Measurements from ENCODE around the gene LGALS12. TPM values are rescaled to one million over a fixed set of nuclear protein-coding genes. Genes with fewer than 3 reads are reported as not detected.

The LGALS12 gene
- total RNA-seq (0.71 TPM), polyA plus RNA-seq (0.21 TPM)
- long read RNA-seq, donor 1 = 0 reads
- long read RNA-seq, donor 2 = 0 reads
- long read RNA-seq, donor 3 = 0 reads
- long read RNA-seq, donor 4 = 0 reads
- long read RNA-seq, donor 5, partial matches to known transcripts = 0 of 2 reads
- long read RNA-seq, donor 5, other reads (novel, unspliced or antisense) = 0 of 2 reads
- long read RNA-seq, donor 6 = 0 reads
- long read RNA-seq, donor 7 = 0 reads
- long read RNA-seq, donor 8 = 0 reads
- long read RNA-seq, donor 9 = 0 reads
- long read RNA-seq, donor 10 = 0 reads

GRCh38 chr11:63505857-63506528, at the start of gene LGALS12:
TSS of gene LGALS12 (plus strand) at chr11:63506084. CDS start at chr11:63506459, 375 bp downstream.
- H3K9me3 ChIP-seq (ENCODE audit: control insufficient read depth in 2 of 2, insufficient read depth in 1 of 2, low read length in 1 of 2) = peaks cover 0 to 1% of the 10 kb centered on the region in 2 donors
- peak in 1 of 9 donors; percentile 23 for DNase-seq (ENCODE audit: low read depth in 6 of 9, low spot score in 9 of 9)
- H3K4me1 ChIP-seq (ENCODE audit: control insufficient read depth in 2 of 2, insufficient read depth in 2 of 2, low read length in 2 of 2) = peaks cover 5 to 23% of the 10 kb centered on the region in 2 donors
- peaks cover 0 to 6% of the 10 kb centered on the region in 2 donors for H3K27me3 ChIP-seq (ENCODE audit: control insufficient read depth in 2 of 2, insufficient read depth in 1 of 2, low read length in 1 of 2)
- no peak within 1 kb of the TSS for H3K27ac ChIP-seq (ENCODE audit: low read depth in 1 of 2, low read length in 1 of 2)
- WGBS = 17% methylated on average over 15 of the region's 15 CpGs
- no peaks in the 10 kb centered on the region for H3K36me3 ChIP-seq (ENCODE audit: control insufficient read depth in 2 of 2, insufficient read depth in 2 of 2, low read length in 1 of 2)
- no peak within 1 kb of the TSS for H3K4me3 ChIP-seq (ENCODE audit: low read length in 2 of 2)

GRCh38 chr11:63459586-63459985, 46.3 kb upstream of the LGALS12 start:
- WGBS = 76% methylated on average over 6 of the region's 6 CpGs
- DNase-seq (ENCODE audit: low read depth in 6 of 9, low spot score in 9 of 9) = no peak
- Histone ChIP-seq H3K27ac (ENCODE audit: low read depth in 1 of 2, low read length in 1 of 2) (no peak overlapping the region), H3K4me1 (ENCODE audit: control insufficient read depth in 2 of 2, insufficient read depth in 2 of 2, low read length in 2 of 2) (no peaks in the 10 kb centered on the region), H3K9me3 (ENCODE audit: control insufficient read depth in 2 of 2, insufficient read depth in 1 of 2, low read length in 1 of 2) (no peaks in the 10 kb centered on the region), H3K36me3 (ENCODE audit: control insufficient read depth in 2 of 2, insufficient read depth in 2 of 2, low read length in 1 of 2) (no peaks in the 10 kb centered on the region), H3K27me3 (ENCODE audit: control insufficient read depth in 2 of 2, insufficient read depth in 1 of 2, low read length in 1 of 2) (peaks cover 2 to 3% of the 10 kb centered on the region in 2 donors), H3K4me3 (ENCODE audit: low read length in 2 of 2) (no peak overlapping the region)

GRCh38 chr11:63462137-63462536, 43.7 kb upstream of the LGALS12 start:
- DNase-seq (ENCODE audit: low read depth in 6 of 9, low spot score in 9 of 9) = no peak
- H3K4me3 ChIP-seq (ENCODE audit: low read length in 2 of 2) = no peak overlapping the region
- no peaks in the 10 kb centered on the region for H3K4me1 ChIP-seq (ENCODE audit: control insufficient read depth in 2 of 2, insufficient read depth in 2 of 2, low read length in 2 of 2)
- no peaks in the 10 kb centered on the region for H3K9me3 ChIP-seq (ENCODE audit: control insufficient read depth in 2 of 2, insufficient read depth in 1 of 2, low read length in 1 of 2)
- H3K36me3 ChIP-seq (ENCODE audit: control insufficient read depth in 2 of 2, insufficient read depth in 2 of 2, low read length in 1 of 2) = no peaks in the 10 kb centered on the region
- H3K27ac ChIP-seq (ENCODE audit: low read depth in 1 of 2, low read length in 1 of 2) = no peak overlapping the region
- H3K27me3 ChIP-seq (ENCODE audit: control insufficient read depth in 2 of 2, insufficient read depth in 1 of 2, low read length in 1 of 2) = peaks cover 2 to 3% of the 10 kb centered on the region in 2 donors

GRCh38 chr11:63470311-63470710, 35.6 kb upstream of the LGALS12 start:
- H3K27ac ChIP-seq (ENCODE audit: low read depth in 1 of 2, low read length in 1 of 2) = no peak overlapping the region
- no peaks in the 10 kb centered on the region for H3K9me3 ChIP-seq (ENCODE audit: control insufficient read depth in 2 of 2, insufficient read depth in 1 of 2, low read length in 1 of 2)
- WGBS = 92% methylated on average over 3 of the region's 3 CpGs
- no peaks in the 10 kb centered on the region for H3K27me3 ChIP-seq (ENCODE audit: control insufficient read depth in 2 of 2, insufficient read depth in 1 of 2, low read length in 1 of 2)
- no peaks in the 10 kb centered on the region for H3K36me3 ChIP-seq (ENCODE audit: control insufficient read depth in 2 of 2, insufficient read depth in 2 of 2, low read length in 1 of 2)
- DNase-seq (ENCODE audit: low read depth in 6 of 9, low spot score in 9 of 9) = no peak
- H3K4me1 ChIP-seq (ENCODE audit: control insufficient read depth in 2 of 2, insufficient read depth in 2 of 2, low read length in 2 of 2) = no peaks in the 10 kb centered on the region
- no peak overlapping the region for H3K4me3 ChIP-seq (ENCODE audit: low read length in 2 of 2)

GRCh38 chr11:63472372-63472771, 33.5 kb upstream of the LGALS12 start:
- no peaks in the 10 kb centered on the region for H3K27me3 ChIP-seq (ENCODE audit: control insufficient read depth in 2 of 2, insufficient read depth in 1 of 2, low read length in 1 of 2)
- 89% methylated on average over 3 of the region's 3 CpGs for WGBS
- H3K4me1 ChIP-seq (ENCODE audit: control insufficient read depth in 2 of 2, insufficient read depth in 2 of 2, low read length in 2 of 2) = no peaks in the 10 kb centered on the region
- no peaks in the 10 kb centered on the region for H3K9me3 ChIP-seq (ENCODE audit: control insufficient read depth in 2 of 2, insufficient read depth in 1 of 2, low read length in 1 of 2)
- H3K4me3 ChIP-seq (ENCODE audit: low read length in 2 of 2) = no peak overlapping the region
- H3K36me3 ChIP-seq (ENCODE audit: control insufficient read depth in 2 of 2, insufficient read depth in 2 of 2, low read length in 1 of 2) = no peaks in the 10 kb centered on the region
- no peak overlapping the region for H3K27ac ChIP-seq (ENCODE audit: low read depth in 1 of 2, low read length in 1 of 2)
- DNase-seq (ENCODE audit: low read depth in 6 of 9, low spot score in 9 of 9) = no peak

GRCh38 chr11:63476618-63477017, 29.3 kb upstream of the LGALS12 start:
- Histone ChIP-seq H3K27ac (ENCODE audit: low read depth in 1 of 2, low read length in 1 of 2) (no peak overlapping the region), H3K9me3 (ENCODE audit: control insufficient read depth in 2 of 2, insufficient read depth in 1 of 2, low read length in 1 of 2) (no peaks in the 10 kb centered on the region), H3K27me3 (ENCODE audit: control insufficient read depth in 2 of 2, insufficient read depth in 1 of 2, low read length in 1 of 2) (no peaks in the 10 kb centered on the region), H3K4me1 (ENCODE audit: control insufficient read depth in 2 of 2, insufficient read depth in 2 of 2, low read length in 2 of 2) (no peaks in the 10 kb centered on the region), H3K4me3 (ENCODE audit: low read length in 2 of 2) (no peak overlapping the region), H3K36me3 (ENCODE audit: control insufficient read depth in 2 of 2, insufficient read depth in 2 of 2, low read length in 1 of 2) (no peaks in the 10 kb centered on the region)
- DNase-seq (ENCODE audit: low read depth in 6 of 9, low spot score in 9 of 9) = no peak

GRCh38 chr11:63478896-63479295, 27.0 kb upstream of the LGALS12 start:
- H3K4me3 ChIP-seq (ENCODE audit: low read length in 2 of 2) = no peak overlapping the region
- DNase-seq (ENCODE audit: low read depth in 6 of 9, low spot score in 9 of 9) = peak in 7 of 9 donors; percentile 23 to 75 (median 51)
- no peaks in the 10 kb centered on the region for H3K36me3 ChIP-seq (ENCODE audit: control insufficient read depth in 2 of 2, insufficient read depth in 2 of 2, low read length in 1 of 2)
- H3K27ac ChIP-seq (ENCODE audit: low read depth in 1 of 2, low read length in 1 of 2) = no peak overlapping the region
- H3K4me1 ChIP-seq (ENCODE audit: control insufficient read depth in 2 of 2, insufficient read depth in 2 of 2, low read length in 2 of 2) = no peaks in the 10 kb centered on the region
- H3K27me3 ChIP-seq (ENCODE audit: control insufficient read depth in 2 of 2, insufficient read depth in 1 of 2, low read length in 1 of 2) = no peaks in the 10 kb centered on the region
- whole genome bisulfite sequencing = 21% methylated on average over 5 of the region's 5 CpGs
- no peaks in the 10 kb centered on the region for H3K9me3 ChIP-seq (ENCODE audit: control insufficient read depth in 2 of 2, insufficient read depth in 1 of 2, low read length in 1 of 2)

GRCh38 chr11:63480039-63480438, 25.8 kb upstream of the LGALS12 start:
- Histone ChIP-seq H3K4me1 (ENCODE audit: control insufficient read depth in 2 of 2, insufficient read depth in 2 of 2, low read length in 2 of 2) (no peaks in the 10 kb centered on the region), H3K27ac (ENCODE audit: low read depth in 1 of 2, low read length in 1 of 2) (no peak overlapping the region), H3K27me3 (ENCODE audit: control insufficient read depth in 2 of 2, insufficient read depth in 1 of 2, low read length in 1 of 2) (no peaks in the 10 kb centered on the region), H3K9me3 (ENCODE audit: control insufficient read depth in 2 of 2, insufficient read depth in 1 of 2, low read length in 1 of 2) (no peaks in the 10 kb centered on the region), H3K36me3 (ENCODE audit: control insufficient read depth in 2 of 2, insufficient read depth in 2 of 2, low read length in 1 of 2) (no peaks in the 10 kb centered on the region), H3K4me3 (ENCODE audit: low read length in 2 of 2) (no peak overlapping the region)
- no peak for DNase-seq (ENCODE audit: low read depth in 6 of 9, low spot score in 9 of 9)
- 82% methylated on average over 6 of the region's 6 CpGs for WGBS

- Histone ChIP-seq H3K36me3 (ENCODE audit: control insufficient read depth in 2 of 2, insufficient read depth in 2 of 2, low read length in 1 of 2) (no peaks in the 10 kb centered on the region), H3K9me3 (ENCODE audit: control insufficient read depth in 2 of 2, insufficient read depth in 1 of 2, low read length in 1 of 2) (no peaks in the 10 kb centered on the region), H3K27ac (ENCODE audit: low read depth in 1 of 2, low read length in 1 of 2) (no peak overlapping the region), H3K27me3 (ENCODE audit: control insufficient read depth in 2 of 2, insufficient read depth in 1 of 2, low read length in 1 of 2) (peaks cover 3 to 21% of the 10 kb centered on the region in 2 donors), H3K4me3 (ENCODE audit: low read length in 2 of 2) (no peak overlapping the region), H3K4me1 (ENCODE audit: control insufficient read depth in 2 of 2, insufficient read depth in 2 of 2, low read length in 2 of 2) (peaks cover 0 to 3% of the 10 kb centered on the region in 2 donors)
- no peak for DNase-seq (ENCODE audit: low read depth in 6 of 9, low spot score in 9 of 9)
- WGBS = 97% methylated on average over 3 of the region's 3 CpGs
Measured at GRCh38 chr11:63485777-63486176, 20.1 kb upstream of the LGALS12 start.
